Measurements from ENCODE around the gene BYSL.

GRCh38 chr6:41931792-41932191 is 10.5 kb downstream of the BYSL start:
- TF ChIP-seq POLR2A (IDR thresholded peaks at IDR 0.05; ENCODE audit: low read length) (no peak), GATA1 (IDR thresholded peaks at IDR 0.05; ENCODE audit: low read depth, low read length) (no peak)
